ENCODE results near the gene MTMR3. TPM values are rescaled to one million over a fixed set of nuclear protein-coding genes. Genes with fewer than 3 reads are reported as not detected.

The MTMR3 gene
- total RNA-seq, 2 experiments from 2014 or later, result 17.6 to 22.2 TPM

GRCh38 chr22:30040499-30041260, 157.7 kb downstream of the MTMR3 start:
- Histone ChIP-seq H3K27ac (ENCODE audit: low read depth, low read length, poor library complexity, severe bottlenecking) (no peak overlapping the region), H2AFZ (ENCODE audit: low read length) (no peak overlapping the region), H3K9me2 (ENCODE audit: insufficient read depth, low read length) (no peaks in the 10 kb centered on the region), H3K36me3 (ENCODE audit: insufficient read depth, low read length) (no peaks in the 10 kb centered on the region), H3K4me1 (ENCODE audit: insufficient read depth, low read length, poor library complexity, severe bottlenecking) (no peaks in the 10 kb centered on the region), H3K4me2 (ENCODE audit: low read length) (no peak overlapping the region), H3K79me2 (ENCODE audit: insufficient read depth, low read depth, low read length) (no peaks in the 10 kb centered on the region), H3K4me3 (ENCODE audit: low read depth, low read length, poor library complexity, severe bottlenecking) (no peak overlapping the region), H3K9me3 (ENCODE audit: low read length) (no peaks in the 10 kb centered on the region), H4K20me1 (ENCODE audit: insufficient read depth, low read length) (no peaks in the 10 kb centered on the region)
- no peak for TF ChIP-seq EZH2phosphoT487 (IDR thresholded peaks at IDR 0.05; ENCODE audit: borderline replicate concordance, low read depth, low read length)
- TF ChIP-seq, protein P1, sequence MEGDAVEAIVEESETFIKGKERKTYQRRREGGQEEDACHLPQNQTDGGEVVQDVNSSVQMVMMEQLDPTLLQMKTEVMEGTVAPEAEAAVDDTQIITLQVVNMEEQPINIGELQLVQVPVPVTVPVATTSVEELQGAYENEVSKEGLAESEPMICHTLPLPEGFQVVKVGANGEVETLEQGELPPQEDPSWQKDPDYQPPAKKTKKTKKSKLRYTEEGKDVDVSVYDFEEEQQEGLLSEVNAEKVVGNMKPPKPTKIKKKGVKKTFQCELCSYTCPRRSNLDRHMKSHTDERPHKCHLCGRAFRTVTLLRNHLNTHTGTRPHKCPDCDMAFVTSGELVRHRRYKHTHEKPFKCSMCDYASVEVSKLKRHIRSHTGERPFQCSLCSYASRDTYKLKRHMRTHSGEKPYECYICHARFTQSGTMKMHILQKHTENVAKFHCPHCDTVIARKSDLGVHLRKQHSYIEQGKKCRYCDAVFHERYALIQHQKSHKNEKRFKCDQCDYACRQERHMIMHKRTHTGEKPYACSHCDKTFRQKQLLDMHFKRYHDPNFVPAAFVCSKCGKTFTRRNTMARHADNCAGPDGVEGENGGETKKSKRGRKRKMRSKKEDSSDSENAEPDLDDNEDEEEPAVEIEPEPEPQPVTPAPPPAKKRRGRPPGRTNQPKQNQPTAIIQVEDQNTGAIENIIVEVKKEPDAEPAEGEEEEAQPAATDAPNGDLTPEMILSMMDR (conservative IDR thresholded peaks at IDR 0.05; ENCODE audit: low read length), result no peak
- CTCF ChIA-PET (ENCODE audit: unreplicated experiment), result no interaction called here
- POLR2A ChIA-PET, result no interaction called here
- DNase-seq (ENCODE audit: low spot score), result no peak
- intact Hi-C loops (cut with micrococcal nuclease; ENCODE audit: unreplicated experiment), result no loop called here
- no TSS peak for BruUV-seq (replicated peaks)

- intact Hi-C loops (cut with micrococcal nuclease; ENCODE audit: unreplicated experiment), result no loop called here
- Histone ChIP-seq H3K4me3 (ENCODE audit: low read depth, low read length, poor library complexity, severe bottlenecking) (no peak overlapping the region), H3K9me2 (ENCODE audit: insufficient read depth, low read length) (no peaks in the 10 kb centered on the region), H2AFZ (ENCODE audit: low read length) (no peak overlapping the region), H3K27ac (ENCODE audit: low read depth, low read length, poor library complexity, severe bottlenecking) (no peak overlapping the region), H4K20me1 (ENCODE audit: insufficient read depth, low read length) (no peaks in the 10 kb centered on the region), H3K79me2 (ENCODE audit: insufficient read depth, low read depth, low read length) (no peaks in the 10 kb centered on the region), H3K4me1 (ENCODE audit: insufficient read depth, low read length, poor library complexity, severe bottlenecking) (no peaks in the 10 kb centered on the region), H3K9me3 (ENCODE audit: low read length) (no peaks in the 10 kb centered on the region), H3K4me2 (ENCODE audit: low read length) (no peak overlapping the region), H3K36me3 (ENCODE audit: insufficient read depth, low read length) (no peaks in the 10 kb centered on the region)
- no TSS peak for BruUV-seq (replicated peaks)
- TF ChIP-seq, protein P1 (conservative IDR thresholded peaks at IDR 0.05; ENCODE audit: low read length), result no peak
- TF ChIP-seq EZH2phosphoT487 (IDR thresholded peaks at IDR 0.05; ENCODE audit: borderline replicate concordance, low read depth, low read length), result no peak
- no peak for DNase-seq (ENCODE audit: low spot score)
- ChIA-PET CTCF (ENCODE audit: unreplicated experiment) (no interaction called here), POLR2A (no interaction called here)
These were observed 158.5 kb downstream of the MTMR3 start for GRCh38 chr22:30041475-30041874.

DNA sequence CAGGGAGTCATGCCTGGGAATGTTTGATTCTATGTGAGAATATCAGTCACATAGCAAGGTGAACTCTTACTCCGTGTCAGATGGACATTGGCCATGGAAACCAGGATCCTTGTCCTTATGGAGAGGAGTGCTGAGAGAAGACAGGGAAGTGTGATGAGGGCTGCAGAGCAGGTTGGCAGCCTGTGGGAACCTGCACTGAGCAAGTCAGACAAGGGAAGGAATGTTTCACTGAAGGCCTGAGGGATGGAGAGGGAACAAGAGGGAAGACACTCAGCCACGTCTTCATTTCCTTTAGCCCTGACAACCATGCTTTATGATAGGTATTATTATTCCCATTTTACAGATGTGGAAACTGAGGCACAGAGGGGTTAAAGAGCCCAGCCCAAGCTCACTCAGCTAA, 158.9 kb downstream of the MTMR3 start:
- Histone ChIP-seq H4K20me1 (ENCODE audit: insufficient read depth, low read length) (no peaks in the 10 kb centered on the region), H3K4me2 (ENCODE audit: low read length) (no peak overlapping the region), H3K4me1 (ENCODE audit: insufficient read depth, low read length, poor library complexity, severe bottlenecking) (no peaks in the 10 kb centered on the region), H3K27ac (ENCODE audit: low read depth, low read length, poor library complexity, severe bottlenecking) (no peak overlapping the region), H3K36me3 (ENCODE audit: insufficient read depth, low read length) (no peaks in the 10 kb centered on the region), H3K9me3 (ENCODE audit: low read length) (no peaks in the 10 kb centered on the region), H2AFZ (ENCODE audit: low read length) (no peak overlapping the region), H3K9me2 (ENCODE audit: insufficient read depth, low read length) (no peaks in the 10 kb centered on the region), H3K4me3 (ENCODE audit: low read depth, low read length, poor library complexity, severe bottlenecking) (no peak overlapping the region), H3K79me2 (ENCODE audit: insufficient read depth, low read depth, low read length) (no peaks in the 10 kb centered on the region)
- intact Hi-C loops (cut with micrococcal nuclease; ENCODE audit: unreplicated experiment), result no loop called here
- no peak for TF ChIP-seq EZH2phosphoT487 (IDR thresholded peaks at IDR 0.05; ENCODE audit: borderline replicate concordance, low read depth, low read length)
- TF ChIP-seq, protein P1 (conservative IDR thresholded peaks at IDR 0.05; ENCODE audit: low read length), result no peak
- ChIA-PET CTCF (ENCODE audit: unreplicated experiment) (no interaction called here), POLR2A (no interaction called here)
- no peak for DNase-seq (ENCODE audit: low spot score)
- BruUV-seq (replicated peaks), result no TSS peak

Measured in OCI-LY7 (cell line).